PC-9 (cell line): ENCODE data around the gene RFFL. TPM values are rescaled to one million over a fixed set of nuclear protein-coding genes. Genes with fewer than 3 reads are reported as not detected.

Source experiments
- BruUV-seq: library from RNA; stranded (reverse); fragments of 400-500 nt; replicated peaks from 2 replicates; lab custom pipeline; 2021; lab: Mats Ljungman, UMichigan
- CTCF ChIA-PET: fragments of 300-600 bp; sonication (Branson Sonifier 250); formaldehyde crosslinking; loops from one replicate; lab custom pipeline; 2022; ENCODE audit warnings: antibody characterized with exemption; lab: Charles Lee
- POLR2A ChIA-PET: fragments of 300-600 bp; sonication (Branson Sonifier 250); formaldehyde crosslinking; loops from one replicate; lab custom pipeline; 2022; ENCODE audit warnings: antibody characterized with exemption; ENCODE audit not compliant: unreplicated experiment; lab: Charles Lee
- DNase-seq, 2 experiments: peaks; one replicate each; pipeline versions ENCODE4 v3.0.0 to v3.0.0-alpha.2; 2015 to 2022; ENCODE audit warnings: mixed read lengths in 1 of 2
- H2AFZ ChIP-seq: fragments of 200-600 bp; sonication (generic); 2 replicates; pipeline ENCODE4 v1.8.1; 2017; ENCODE audit warnings: antibody characterized with exemption
- H3F3A ChIP-seq: fragments of 200-600 bp; sonication (generic); 2 replicates; pipeline ENCODE4 v1.8.1; 2017; ENCODE audit warnings: antibody characterized with exemption, mild to moderate bottlenecking, low read depth; ENCODE audit not compliant: insufficient read depth
- H3K27ac ChIP-seq: fragments of 200-600 bp; sonication (generic); 2 replicates; pipeline ENCODE4 v1.6.1; 2016; ENCODE audit warnings: mixed run types
- H3K27me3 ChIP-seq: fragments of 200-600 bp; sonication (generic); 2 replicates; pipeline ENCODE4 v1.6.1; 2016; ENCODE audit warnings: low read depth, mixed run types; ENCODE audit not compliant: insufficient read depth
- H3K36me3 ChIP-seq: fragments of 200-600 bp; sonication (generic); 2 replicates; pipeline ENCODE4 v1.6.1; 2016; ENCODE audit warnings: low read depth, mixed run types
- H3K4me1 ChIP-seq: fragments of 200-600 bp; sonication (generic); replicated peaks from 2 replicates; pipeline ENCODE4 v1.6.1; 2016; ENCODE audit warnings: mixed run types; ENCODE audit not compliant: insufficient read depth
- H3K4me2 ChIP-seq: fragments of 200-600 bp; sonication (generic); 2 replicates; pipeline ENCODE4 v1.6.1; 2017; ENCODE audit warnings: mixed run types
- H3K4me3 ChIP-seq: fragments of 200-600 bp; sonication (generic); 2 replicates; pipeline ENCODE4 v1.6.1; 2016; ENCODE audit warnings: mixed run types
- H3K79me2 ChIP-seq: fragments of 200-600 bp; sonication (generic); 2 replicates; pipeline ENCODE4 v1.6.1; 2017; ENCODE audit warnings: low read depth, mixed run types
- H3K9me2 ChIP-seq: fragments of 200-600 bp; sonication (generic); 2 replicates; pipeline ENCODE4 v1.8.1; 2017; ENCODE audit warnings: mild to moderate bottlenecking; ENCODE audit not compliant: insufficient read depth
- H3K9me3 ChIP-seq: fragments of 200-600 bp; sonication (generic); 2 replicates; pipeline ENCODE4 v1.8.1; 2016; ENCODE audit warnings: low read depth; ENCODE audit not compliant: insufficient read depth
- H4K20me1 ChIP-seq: fragments of 200-600 bp; sonication (generic); 2 replicates; pipeline ENCODE4 v1.8.1; 2017; ENCODE audit not compliant: insufficient read depth
- EZH2 ChIP-seq: fragments of 200-600 bp; sonication (generic); IDR thresholded peaks from 2 replicates; pipeline ENCODE4 v1.8.0; 2017; ENCODE audit warnings: antibody characterized with exemption, low read depth
- intact Hi-C: fragments of 100-400 bp; cut with micrococcal nuclease; formaldehyde crosslinking; loops from one replicate; pipeline ENCODE4 v1.10.0; 2022; ENCODE audit not compliant: unreplicated experiment
- total RNA-seq: library from RNA; stranded (reverse); gene quantifications from 2 replicates; pipeline ENCODE4 v1.2.3, GENCODE V29; 2021
- TF ChIP-seq, protein P1 (sequence below): fragments of 200-600 bp; sonication (generic); conservative IDR thresholded peaks from 2 replicates; pipeline ENCODE4 v1.6.1; 2017; ENCODE audit warnings: mixed run types, antibody characterized with exemption, mild to moderate bottlenecking, moderate library complexity

Gene RFFL
- total RNA-seq, 1 experiment from 2014 or later, result 38.1 TPM

DNA sequence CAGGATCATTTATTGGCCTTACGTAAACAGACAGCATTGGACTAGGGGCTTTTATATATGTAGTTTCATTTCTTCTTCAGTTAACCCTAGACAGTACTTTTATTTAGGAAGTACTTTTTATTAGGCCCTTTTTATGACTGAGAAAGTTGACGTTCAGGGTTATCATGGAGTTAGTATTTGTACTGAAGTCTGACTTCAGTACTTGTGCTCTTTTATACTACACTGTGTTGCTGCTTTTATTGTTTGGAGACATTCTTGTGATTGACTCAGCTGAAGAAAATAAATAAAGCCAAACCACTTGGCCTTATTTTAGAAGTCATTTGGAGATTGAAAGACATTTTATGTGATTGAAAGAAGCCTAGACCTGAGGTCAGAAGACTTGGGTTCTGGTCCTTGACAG, 76.3 kb downstream of the RFFL start:
- no peaks in the 10 kb centered on the region; the same call in 1 of the 2 replicates for H3K36me3 ChIP-seq
- no peak overlapping the region for H2AFZ ChIP-seq
- no peaks in the 10 kb centered on the region for H4K20me1 ChIP-seq
- no peaks in the 10 kb centered on the region for H3F3A ChIP-seq
- TF ChIP-seq, protein P1, sequence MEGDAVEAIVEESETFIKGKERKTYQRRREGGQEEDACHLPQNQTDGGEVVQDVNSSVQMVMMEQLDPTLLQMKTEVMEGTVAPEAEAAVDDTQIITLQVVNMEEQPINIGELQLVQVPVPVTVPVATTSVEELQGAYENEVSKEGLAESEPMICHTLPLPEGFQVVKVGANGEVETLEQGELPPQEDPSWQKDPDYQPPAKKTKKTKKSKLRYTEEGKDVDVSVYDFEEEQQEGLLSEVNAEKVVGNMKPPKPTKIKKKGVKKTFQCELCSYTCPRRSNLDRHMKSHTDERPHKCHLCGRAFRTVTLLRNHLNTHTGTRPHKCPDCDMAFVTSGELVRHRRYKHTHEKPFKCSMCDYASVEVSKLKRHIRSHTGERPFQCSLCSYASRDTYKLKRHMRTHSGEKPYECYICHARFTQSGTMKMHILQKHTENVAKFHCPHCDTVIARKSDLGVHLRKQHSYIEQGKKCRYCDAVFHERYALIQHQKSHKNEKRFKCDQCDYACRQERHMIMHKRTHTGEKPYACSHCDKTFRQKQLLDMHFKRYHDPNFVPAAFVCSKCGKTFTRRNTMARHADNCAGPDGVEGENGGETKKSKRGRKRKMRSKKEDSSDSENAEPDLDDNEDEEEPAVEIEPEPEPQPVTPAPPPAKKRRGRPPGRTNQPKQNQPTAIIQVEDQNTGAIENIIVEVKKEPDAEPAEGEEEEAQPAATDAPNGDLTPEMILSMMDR, result no peak
- TF ChIP-seq EZH2, result no peak
- no peak overlapping the region for H3K27ac ChIP-seq
- CTCF ChIA-PET, result no interaction called here
- no peak overlapping the region for H3K4me2 ChIP-seq
- H3K27me3 ChIP-seq, result no peaks in the 10 kb centered on the region
- H3K79me2 ChIP-seq, result no peaks in the 10 kb centered on the region; the same call in 1 of the 2 replicates
- H3K9me2 ChIP-seq, result no peaks in the 10 kb centered on the region
- H3K4me3 ChIP-seq, result no peak overlapping the region
- no peaks in the 10 kb centered on the region for H3K9me3 ChIP-seq
- no peaks in the 10 kb centered on the region for H3K4me1 ChIP-seq
- intact Hi-C loops, result loop anchor here (10.0 kb wide), 1 partner anchor 548 kb away; the partner anchor contains the start of gene SLFN12L
- BruUV-seq, result no TSS peak
- DNase-seq, result no peak
- POLR2A ChIA-PET, result no interaction called here

GRCh38 chr17:34981538-34982241, 81.8 kb downstream of the RFFL start:
- Histone ChIP-seq H3K4me1 (peaks cover 9% of the 10 kb centered on the region), H3K27ac (peak overlapping the region; percentile 87), H3K9me3 (no peaks in the 10 kb centered on the region), H3K4me2 (peak overlapping the region; percentile 84), H3K27me3 (no peaks in the 10 kb centered on the region), H3K9me2 (no peaks in the 10 kb centered on the region), H3K79me2 (peaks cover 8% of the 10 kb centered on the region), H3F3A (peaks cover 12% of the 10 kb centered on the region; the same call in 1 of the 2 replicates), H2AFZ (peak overlapping the region; percentile 91), H3K36me3 (no peaks in the 10 kb centered on the region), H3K4me3 (peak overlapping the region; percentile 62), H4K20me1 (no peaks in the 10 kb centered on the region)
- ChIA-PET CTCF (interaction anchor here (0.6 kb wide), 1 partner anchor 138 kb away, joined by 6 read pairs; no protein-coding TSS in a partner anchor), POLR2A (interaction anchor here (0.6 to 0.7 kb wide), 2 partner anchors 20 to 691 kb away, joined by 3 to 4 read pairs; no protein-coding TSS in a partner anchor)
- no TSS peak for BruUV-seq
- DNase-seq, result no peak
- intact Hi-C loops, result loop anchor here (1.0 to 10.0 kb wide), 3 partner anchors 20 to 553 kb away; partner anchors contain the start of genes CCT6B, SLFN12L and ZNF830
- TF ChIP-seq, protein P1, result no peak
- TF ChIP-seq EZH2, result no peak

DNA sequence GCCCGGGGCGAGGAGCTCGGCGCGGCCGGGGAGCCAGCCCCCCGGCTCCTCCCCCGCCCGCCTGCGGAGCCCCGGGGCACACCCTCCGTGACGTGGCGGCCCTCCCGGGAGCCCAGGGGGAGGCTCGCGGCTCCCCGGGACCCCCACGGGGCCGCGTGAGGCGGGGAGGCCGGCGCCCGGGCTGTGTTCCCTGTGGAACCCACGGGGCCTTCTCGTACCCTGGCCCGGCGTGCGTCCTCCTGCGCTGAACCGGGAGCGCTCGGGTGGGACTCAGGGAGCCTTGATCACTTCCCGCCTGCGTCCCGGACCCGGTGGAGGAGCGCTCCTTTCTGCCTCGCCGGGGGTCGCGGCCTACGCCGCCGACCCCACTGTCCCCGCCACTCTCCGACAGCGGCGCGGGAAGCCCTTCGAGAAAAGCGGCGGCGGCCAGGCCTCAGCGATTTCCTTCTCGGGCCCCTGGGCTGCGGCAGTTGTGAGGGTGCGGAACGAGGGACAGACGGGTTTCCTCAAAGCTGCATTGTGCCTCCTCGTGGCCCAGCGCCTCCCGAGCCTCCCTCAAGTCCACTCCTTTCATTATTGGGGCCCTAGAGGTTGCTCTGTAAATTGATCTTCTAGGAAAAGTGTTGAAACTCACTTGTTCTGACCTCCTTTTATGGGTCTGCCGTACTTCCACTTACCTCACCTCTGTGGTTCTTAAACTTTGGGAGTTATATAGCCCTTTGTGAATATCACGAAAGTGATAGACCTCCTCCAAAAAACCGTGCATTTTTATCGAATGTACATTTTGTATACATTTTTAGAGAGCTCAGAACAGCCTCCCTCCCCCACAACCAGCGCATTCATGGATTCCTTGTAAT, 82.6 kb downstream of the RFFL start:
- Histone ChIP-seq H3K79me2 (peaks cover 8% of the 10 kb centered on the region), H2AFZ (peak overlapping the region; percentile 91), H3K4me2 (peak overlapping the region; percentile 84), H3K4me1 (peaks cover 9% of the 10 kb centered on the region), H4K20me1 (no peaks in the 10 kb centered on the region), H3K27ac (peak overlapping the region; percentile 87), H3K36me3 (no peaks in the 10 kb centered on the region), H3K27me3 (no peaks in the 10 kb centered on the region), H3F3A (peaks cover 12% of the 10 kb centered on the region; the same call in 1 of the 2 replicates), H3K9me3 (no peaks in the 10 kb centered on the region), H3K4me3 (peak overlapping the region; percentile 62), H3K9me2 (no peaks in the 10 kb centered on the region)
- CTCF ChIA-PET, result interaction anchor here (0.6 kb wide), 1 partner anchor 137 kb away, joined by 6 read pairs; no protein-coding TSS in a partner anchor
- DNase-seq, result peak; percentile 69 to 84
- TSS peak; percentile 62 for BruUV-seq
- POLR2A ChIA-PET, result interaction anchor here (0.6 to 0.7 kb wide), 3 partner anchors 137 to 691 kb away, joined by 3 to 4 read pairs (median 4); partner anchors contain the start of gene TMEM132E
- TF ChIP-seq, protein P1, result peak; percentile 48; the same call in 1 of the 2 replicates
- TF ChIP-seq EZH2, result no peak
- intact Hi-C loops, result loop anchor here (1.0 to 10.0 kb wide), 3 partner anchors 20 to 554 kb away; partner anchors contain the start of genes CCT6B, SLFN12L and ZNF830
